PC-3 (cell line): ENCODE data around the gene TTC32. TPM values are rescaled to one million over a fixed set of nuclear protein-coding genes. Genes with fewer than 3 reads are reported as not detected.

ENCODE experiments used
- ATAC-seq: fragments of 200-7000 bp; cut with Tn5 transposase; 2 replicates; pipeline ENCODE4 v1.9.1; 2020; ENCODE audit warnings: mild to moderate bottlenecking, moderate library complexity
- BruUV-seq: library from RNA; stranded (reverse); fragments of 400-500 nt; replicated peaks from 2 replicates; lab custom pipeline; 2021; lab: Mats Ljungman, UMichigan
- CTCF ChIA-PET: fragments of 300-600 bp; sonication (Branson Sonifier 250); formaldehyde crosslinking; loops from one replicate; lab custom pipeline; 2022; ENCODE audit warnings: antibody characterized with exemption; lab: Charles Lee
- POLR2A ChIA-PET: fragments of 300-600 bp; sonication (Branson Sonifier 250); formaldehyde crosslinking; loops from one replicate; lab custom pipeline; 2022; ENCODE audit warnings: antibody characterized with exemption; ENCODE audit not compliant: unreplicated experiment; lab: Charles Lee
- DNase-seq: peaks from one replicate; pipeline ENCODE4 v3.0.0-alpha.2; 2015
- H2AFZ ChIP-seq: fragments of 300-600 bp; sonication (generic); 2 replicates; pipeline ENCODE4 v1.6.0; 2016; ENCODE audit warnings: antibody characterized with exemption, low read length
- H3F3A ChIP-seq: fragments of 300-600 bp; sonication (generic); one replicate; pipeline ENCODE4 v1.6.0; 2017; ENCODE audit warnings: antibody characterized with exemption, low read length, control low read depth, mild to moderate bottlenecking; ENCODE audit not compliant: unreplicated experiment
- H3K27ac ChIP-seq: fragments of 300-600 bp; sonication (generic); 2 replicates; pipeline ENCODE4 v1.5.1; 2016; ENCODE audit warnings: mild to moderate bottlenecking, low read length
- H3K27me3 ChIP-seq: fragments of 300-600 bp; sonication (generic); 2 replicates; pipeline ENCODE4 v1.6.1; 2016; ENCODE audit warnings: low read length, mixed read lengths
- H3K36me3 ChIP-seq: fragments of 300-600 bp; sonication (generic); 2 replicates; pipeline ENCODE4 v1.6.1; 2016; ENCODE audit warnings: low read depth, mixed run types, low read length, mixed read lengths
- H3K4me1 ChIP-seq: fragments of 300-600 bp; sonication (generic); 2 replicates; pipeline ENCODE4 v1.5.1; 2016; ENCODE audit warnings: low read length; ENCODE audit not compliant: insufficient read depth
- H3K4me2 ChIP-seq: fragments of 300-600 bp; sonication (generic); 2 replicates; pipeline ENCODE4 v1.6.0; 2016; ENCODE audit warnings: low read length
- H3K4me3 ChIP-seq: fragments of 300-600 bp; sonication (generic); 2 replicates; pipeline ENCODE4 v1.5.1; 2016; ENCODE audit warnings: mild to moderate bottlenecking, low read length, mixed read lengths
- H3K79me2 ChIP-seq: fragments of 300-600 bp; sonication (generic); 2 replicates; pipeline ENCODE4 v1.6.1; 2017; ENCODE audit warnings: low read length, mixed read lengths
- H3K9ac ChIP-seq: fragments of 300-600 bp; sonication (generic); 2 replicates; pipeline ENCODE4 v1.6.0; 2016; ENCODE audit warnings: mild to moderate bottlenecking, low read length
- H3K9me2 ChIP-seq: fragments of 300-600 bp; sonication (generic); replicated peaks from 2 replicates; pipeline ENCODE4 v1.6.1; 2016; ENCODE audit warnings: mixed run types, low read length, mixed read lengths
- H3K9me3 ChIP-seq: fragments of 300-600 bp; sonication (generic); 2 replicates; pipeline ENCODE4 v1.6.1; 2016; ENCODE audit warnings: low read length, mixed read lengths
- H4K20me1 ChIP-seq: fragments of 300-600 bp; sonication (generic); 2 replicates; pipeline ENCODE4 v1.6.1; 2016; ENCODE audit warnings: low read length, mixed read lengths
- CTCF ChIP-seq: fragments of 300-600 bp; sonication (generic); conservative IDR thresholded peaks from 2 replicates; pipeline ENCODE4 v1.5.1; 2017; ENCODE audit warnings: antibody characterized with exemption, low read depth, mild to moderate bottlenecking, low read length
- EZH2 ChIP-seq: fragments of 300-600 bp; sonication (generic); IDR thresholded peaks from one replicate; pipeline ENCODE4 v1.6.1; 2017; ENCODE audit warnings: antibody characterized with exemption, mild to moderate bottlenecking, low read length; ENCODE audit not compliant: unreplicated experiment
- EZH2phosphoT487 ChIP-seq: fragments of 300-600 bp; sonication (generic); IDR thresholded peaks from 2 replicates; pipeline ENCODE4 v1.6.1; 2018; ENCODE audit warnings: mild to moderate bottlenecking, antibody characterized with exemption, low read length, borderline replicate concordance
- intact Hi-C: fragments of 100-400 bp; cut with micrococcal nuclease; formaldehyde crosslinking; loops from 2 replicates; pipeline ENCODE4 v1.9.0; 2023
- total RNA-seq: library from RNA; depleted of rRNA; stranded (reverse); fragments of >200 nt; gene quantifications from 2 replicates; pipeline ENCODE4 v1.2.3, GENCODE V29; 2014; rRNA removed

The TTC32 gene
- total RNA-seq, 1 experiment from 2014 or later: 10.0 TPM

GRCh38 chr2:19848029-19848750 is 53.6 kb downstream of the TTC32 start:
- BruUV-seq: no TSS peak
- H3K4me2 ChIP-seq: no peak overlapping the region
- H3K27me3 ChIP-seq: no peaks in the 10 kb centered on the region
- no peaks in the 10 kb centered on the region for H3K9me2 ChIP-seq
- H3K36me3 ChIP-seq: no peaks in the 10 kb centered on the region
- H3K27ac ChIP-seq: no peak overlapping the region
- ChIA-PET CTCF (no interaction called here), POLR2A (no interaction called here)
- no peaks in the 10 kb centered on the region for H3F3A ChIP-seq
- no peak overlapping the region for H3K9ac ChIP-seq
- H3K79me2 ChIP-seq: no peaks in the 10 kb centered on the region
- no peak overlapping the region for H2AFZ ChIP-seq
- no peak for DNase-seq
- H3K4me1 ChIP-seq: peaks cover 9% of the 10 kb centered on the region
- H3K4me3 ChIP-seq: no peak overlapping the region
- intact Hi-C loops: no loop called here
- no peaks in the 10 kb centered on the region for H4K20me1 ChIP-seq
- TF ChIP-seq EZH2 (no peak), EZH2phosphoT487 (no peak), CTCF (no peak)
- no peaks in the 10 kb centered on the region for H3K9me3 ChIP-seq
- no peak for ATAC-seq

DNA sequence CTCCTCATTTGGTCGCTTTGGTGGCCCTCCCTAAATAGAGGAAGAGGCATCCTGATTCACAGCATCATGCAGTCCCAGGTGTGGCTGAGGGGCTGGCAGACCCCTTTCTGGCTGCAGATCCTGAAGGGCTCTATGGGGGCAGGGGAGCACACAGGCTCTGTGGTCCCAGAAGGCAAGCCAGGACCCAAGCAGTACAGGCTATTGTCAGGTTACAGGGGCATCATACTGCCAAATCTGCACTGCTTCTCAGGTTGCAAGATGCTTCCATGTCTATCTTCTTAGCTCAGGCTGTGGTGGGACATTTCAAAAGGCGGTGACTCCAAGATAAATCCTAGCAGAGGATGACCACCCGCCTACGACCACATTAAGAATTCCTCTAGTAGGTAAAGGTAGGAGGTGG is 54.3 kb downstream of the TTC32 start:
- CTCF ChIA-PET: no interaction called here
- Histone ChIP-seq H3K4me1 (peaks cover 9% of the 10 kb centered on the region), H3K9ac (no peak overlapping the region), H4K20me1 (no peaks in the 10 kb centered on the region), H2AFZ (no peak overlapping the region), H3K4me3 (no peak overlapping the region), H3K9me3 (no peaks in the 10 kb centered on the region), H3K27ac (no peak overlapping the region), H3K36me3 (no peaks in the 10 kb centered on the region), H3K79me2 (no peaks in the 10 kb centered on the region), H3K4me2 (no peak overlapping the region), H3F3A (no peaks in the 10 kb centered on the region), H3K27me3 (no peaks in the 10 kb centered on the region), H3K9me2 (no peaks in the 10 kb centered on the region)
- TF ChIP-seq EZH2 (no peak), EZH2phosphoT487 (no peak), CTCF (no peak)
- ATAC-seq (no peak), DNase-seq (no peak)
- POLR2A ChIA-PET: no interaction called here
- intact Hi-C loops: no loop called here
- no TSS peak for BruUV-seq

Other genes with a start within 250 kb of the TTC32 start
- gene WDR35, start 88.1 kb upstream of the TTC32 start, total RNA-seq: 6.6 and 8.9 TPM in 2 replicates
- 1.1 and 1.6 TPM in 2 replicates for gene MATN3, start 110.7 kb upstream of the TTC32 start, total RNA-seq
- gene LAPTM4A, start 149.6 kb upstream of the TTC32 start, total RNA-seq: 54.5 and 62.7 TPM in 2 replicates